ENCODE measurements around the gene NRG2. TPM values are rescaled to one million over a fixed set of nuclear protein-coding genes. Genes with fewer than 3 reads are reported as not detected.

The NRG2 gene
- total and polyA plus RNA-seq, 11 donors = 0.72 to 4.8 (median 3.4) TPM

GRCh38 chr5:139968547-139969261 lies 74.4 kb downstream of the NRG2 start:
- ATAC-seq = peak; percentile 82 to 98 (median 94)
- Histone ChIP-seq H3K27ac (peak overlapping the region in 3 of 12 donors; percentile 16 to 37 (median 20)), H3K4me1 (peaks cover 11 to 36% (median 19%) of the 10 kb centered on the region in 12 donors), H3K36me3 (no peaks in the 10 kb centered on the region), H3K9me3 (no peaks in the 10 kb centered on the region), H3K4me3 (peak overlapping the region in 1 of 12 donors; percentile 11), H3K27me3 (peaks cover 0 to 5% (median 0%) of the 10 kb centered on the region in 9 donors)
- peak; percentile 83 to 91 (median 84) for DNase-seq
- intact Hi-C loops (cut with DNase I) = loop anchor here (1.0 to 10.0 kb wide), 12 partner anchors 74 to 189 kb away; partner anchors contain the start of gene NRG2 (in 1 of the 10)
- WGBS, 4 donors = 14 to 29% (median 26%) methylated on average over 13 to 23 of the region's 23 CpGs
- peak; percentile 98 to 100 (median 99) for TF ChIP-seq CTCF (IDR thresholded peaks at IDR 0.05)
- no peak for TF ChIP-seq POLR2A (IDR thresholded peaks at IDR 0.05)

- intact Hi-C loops (cut with DNase I) = loop anchor here in 9 of 10 donors (5.0 to 10.0 kb wide), 7 partner anchors 73 to 190 kb away; partner anchors contain the start of gene NRG2 (in 1 of the 9)
- H3K36me3 ChIP-seq = no peaks in the 10 kb centered on the region
- 95 to 98% (median 96%) methylated on average over 8 of the region's 8 CpGs for WGBS, 4 donors
- DNase-seq = peak in 1 of 5 donors; percentile 11
- no peak overlapping the region for H3K4me3 ChIP-seq
- no peak overlapping the region for H3K27ac ChIP-seq
- no peak for ATAC-seq
- H3K4me1 ChIP-seq = peaks cover 11 to 39% (median 19%) of the 10 kb centered on the region in 12 donors
- H3K27me3 ChIP-seq = peaks cover 0 to 5% (median 0%) of the 10 kb centered on the region in 9 donors
- H3K9me3 ChIP-seq = no peaks in the 10 kb centered on the region
- TF ChIP-seq POLR2A (IDR thresholded peaks at IDR 0.05) (no peak), CTCF (IDR thresholded peaks at IDR 0.05) (no peak)
These were observed 75.7 kb downstream of the NRG2 start for GRCh38 chr5:139967353-139967752.

- intact Hi-C loops (cut with DNase I) = loop anchor here in 9 of 10 donors (5.0 to 10.0 kb wide), 7 partner anchors 72 to 190 kb away; partner anchors contain the start of gene NRG2 (in 1 of the 9)
- Histone ChIP-seq H3K4me1 (peaks cover 11 to 44% (median 19%) of the 10 kb centered on the region in 12 donors), H3K9me3 (no peaks in the 10 kb centered on the region), H3K36me3 (no peaks in the 10 kb centered on the region), H3K4me3 (no peak overlapping the region), H3K27me3 (peaks cover 0 to 5% (median 0%) of the 10 kb centered on the region in 9 donors), H3K27ac (no peak overlapping the region)
- DNase-seq (peak in 1 of 5 donors; percentile 10), ATAC-seq (no peak)
- 86 to 93% (median 92%) methylated on average over 4 of the region's 4 CpGs for WGBS, 4 donors
- TF ChIP-seq CTCF (IDR thresholded peaks at IDR 0.05) = no peak
- no peak for TF ChIP-seq POLR2A (IDR thresholded peaks at IDR 0.05)
These were observed 76.2 kb downstream of the NRG2 start for GRCh38 chr5:139966856-139967255.

DNA sequence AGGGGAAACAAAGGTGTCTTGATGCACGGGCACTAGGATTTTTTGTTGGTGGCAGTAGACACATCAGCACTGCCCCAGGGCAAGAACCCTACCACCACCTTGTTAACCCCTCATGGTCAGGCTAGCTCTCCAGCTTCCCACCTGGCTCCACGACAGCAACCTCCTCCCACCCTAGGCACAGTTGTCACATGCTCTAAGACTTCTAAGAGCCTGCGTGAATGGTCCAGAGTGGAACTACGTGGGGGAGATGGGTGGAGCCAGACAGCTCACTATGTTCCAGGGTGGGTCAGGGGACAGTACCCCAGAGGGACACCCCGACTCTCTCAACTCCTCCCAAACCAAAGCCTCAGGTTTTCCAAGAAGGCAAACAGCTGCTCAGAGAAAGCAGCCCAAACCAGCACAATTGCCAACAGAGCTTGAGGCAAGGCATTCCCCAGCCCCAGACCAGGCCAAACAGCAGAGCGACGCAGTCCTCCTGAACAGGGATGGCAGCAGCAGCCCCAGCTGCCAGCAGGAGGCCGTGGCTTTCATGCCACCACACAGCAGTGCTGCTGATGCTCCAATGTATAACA lies 78.0 kb downstream of the NRG2 start:
- TF ChIP-seq POLR2A (IDR thresholded peaks at IDR 0.05) (no peak), CTCF (IDR thresholded peaks at IDR 0.05) (no peak)
- DNase-seq = peak in 1 of 5 donors; percentile 8
- no peak for ATAC-seq
- Histone ChIP-seq H3K27me3 (peaks cover 0 to 5% (median 0%) of the 10 kb centered on the region in 9 donors), H3K9me3 (no peaks in the 10 kb centered on the region), H3K4me1 (peaks cover 9 to 50% (median 21%) of the 10 kb centered on the region in 12 donors), H3K4me3 (no peak overlapping the region), H3K27ac (no peak overlapping the region), H3K36me3 (no peaks in the 10 kb centered on the region)
- 74 to 85% (median 80%) methylated on average over 6 to 8 of the region's 8 CpGs for WGBS, 4 donors
- intact Hi-C loops (cut with DNase I) = loop anchor here in 9 of 10 donors (5.0 to 10.0 kb wide), 8 partner anchors 63 to 192 kb away; partner anchors contain the start of gene NRG2 (in 1 of the 9)
